ENCODE results near the gene MFAP1. TPM values are rescaled to one million over a fixed set of nuclear protein-coding genes. Genes with fewer than 3 reads are reported as not detected.
"Not testable (repeated sequence)": the region's sequence is repeated elsewhere in the genome, so short reads cannot be mapped to it uniquely, and the experiment has no call there.

The MFAP1 gene
- polyA plus RNA-seq, 3 donors from 2014 or later, result 6.7 to 21.3 (median 10.4) TPM

DNA sequence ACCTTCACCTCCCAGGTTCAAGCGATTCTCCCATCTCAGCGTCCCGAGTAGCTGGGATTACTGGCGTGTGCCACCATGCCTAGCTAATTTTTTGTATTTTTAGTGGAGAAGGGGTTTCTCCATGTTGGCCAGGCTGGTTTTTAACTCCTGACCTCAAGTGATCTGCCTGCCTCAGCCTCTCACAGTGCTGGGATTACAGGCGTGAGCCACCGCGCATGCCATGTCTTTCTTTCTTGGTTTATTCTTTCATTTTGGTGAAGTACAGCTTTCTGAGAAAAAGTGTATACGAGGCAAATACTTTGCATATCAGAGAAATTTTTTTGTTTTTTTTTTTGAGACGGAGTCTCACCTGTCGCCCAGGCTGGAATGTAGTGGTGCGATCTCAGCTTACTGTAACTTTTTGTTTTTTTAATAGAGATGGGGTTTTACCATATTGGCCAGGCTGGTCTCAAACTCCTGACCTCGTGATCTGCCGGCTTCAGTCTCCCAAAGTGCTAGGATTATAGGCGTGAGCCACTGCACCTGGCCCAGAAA lies 7.1 kb upstream of the MFAP1 start:
- Mint-ChIP-seq H3K27ac (peak overlapping the region in 2 of 6 donors; percentile 36 to 42), H3K36me3 (peaks cover 4 to 13% (median 12%) of the 10 kb centered on the region in 3 donors), H3K4me1 (peaks cover 25 to 36% of the 10 kb centered on the region in 2 donors)
- not testable (repeated sequence) for H3K9me3 Mint-ChIP-seq; H3K4me3 Mint-ChIP-seq; H3K27me3 Mint-ChIP-seq (ENCODE audit: low read depth in 3 of 3); DNase-seq

DNA sequence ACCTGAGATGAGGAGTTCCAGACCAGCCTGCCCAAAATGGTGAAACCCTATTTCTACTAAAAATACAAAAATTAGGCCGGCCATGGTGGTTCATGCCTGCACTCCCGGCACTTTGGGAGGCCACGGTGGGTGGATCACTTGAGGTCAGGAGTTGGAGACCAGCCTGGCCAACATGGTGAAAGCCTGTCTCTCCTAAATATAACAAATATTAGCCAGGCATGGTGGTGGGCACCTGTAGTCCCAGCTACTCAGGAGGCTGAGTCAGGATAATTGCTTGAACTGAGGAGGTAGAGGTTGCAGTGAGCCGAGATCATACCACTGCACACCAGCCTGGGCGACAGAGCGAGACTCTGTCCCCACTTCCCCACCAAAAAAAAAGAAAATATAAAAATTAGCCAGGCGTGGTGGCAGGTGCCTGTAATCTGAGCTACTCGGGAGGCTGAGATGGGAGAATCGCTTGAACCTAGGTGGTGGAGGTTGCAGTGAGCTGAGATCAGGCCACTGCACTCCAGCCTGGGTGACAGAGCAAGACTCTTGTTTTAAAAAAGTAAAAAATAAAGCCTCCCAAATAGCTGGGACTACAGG lies 6.3 kb upstream of the MFAP1 start:
- H3K27me3 Mint-ChIP-seq (ENCODE audit: low read depth in 3 of 3); H3K9me3 Mint-ChIP-seq; H3K4me3 Mint-ChIP-seq; H3K27ac Mint-ChIP-seq; DNase-seq; H3K36me3 Mint-ChIP-seq: not testable (repeated sequence)
- H3K4me1 Mint-ChIP-seq, result peaks cover 33 to 44% of the 10 kb centered on the region in 2 donors

DNA sequence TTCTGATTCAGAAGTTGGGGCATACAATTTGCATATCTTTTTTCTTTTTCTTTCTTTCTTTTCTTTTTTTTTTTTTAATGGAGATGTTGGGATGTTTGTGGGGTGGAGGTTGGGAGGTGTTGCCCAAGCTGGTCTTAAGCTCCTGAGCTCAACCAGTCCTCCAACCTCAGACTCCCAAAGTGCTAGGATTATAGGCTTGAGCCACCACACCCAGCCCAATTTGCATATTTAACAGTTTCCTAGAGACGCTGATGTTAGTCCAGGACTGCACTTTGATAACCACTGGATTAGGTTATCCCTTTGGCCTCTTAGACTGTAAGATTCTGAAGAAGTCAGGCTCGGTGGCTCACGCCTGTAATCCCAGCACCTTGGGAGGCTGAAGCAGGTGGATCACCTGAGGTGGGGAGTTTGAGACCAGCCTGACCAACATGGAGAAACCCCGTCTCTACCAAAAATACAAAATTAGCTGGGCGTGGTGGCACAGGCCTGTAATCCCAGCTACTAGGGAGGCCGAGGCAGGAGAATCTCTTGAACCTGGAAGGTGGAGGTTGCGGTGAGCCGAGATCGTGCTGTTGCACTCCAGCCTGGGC lies 5.6 kb upstream of the MFAP1 start:
- not testable (repeated sequence) for H3K4me3 Mint-ChIP-seq; H3K9me3 Mint-ChIP-seq; H3K27me3 Mint-ChIP-seq (ENCODE audit: low read depth in 3 of 3); H3K36me3 Mint-ChIP-seq; DNase-seq
- Mint-ChIP-seq H3K27ac (peak overlapping the region in 1 of 6 donors; percentile 48), H3K4me1 (peaks cover 35 to 49% of the 10 kb centered on the region in 2 donors)

DNA sequence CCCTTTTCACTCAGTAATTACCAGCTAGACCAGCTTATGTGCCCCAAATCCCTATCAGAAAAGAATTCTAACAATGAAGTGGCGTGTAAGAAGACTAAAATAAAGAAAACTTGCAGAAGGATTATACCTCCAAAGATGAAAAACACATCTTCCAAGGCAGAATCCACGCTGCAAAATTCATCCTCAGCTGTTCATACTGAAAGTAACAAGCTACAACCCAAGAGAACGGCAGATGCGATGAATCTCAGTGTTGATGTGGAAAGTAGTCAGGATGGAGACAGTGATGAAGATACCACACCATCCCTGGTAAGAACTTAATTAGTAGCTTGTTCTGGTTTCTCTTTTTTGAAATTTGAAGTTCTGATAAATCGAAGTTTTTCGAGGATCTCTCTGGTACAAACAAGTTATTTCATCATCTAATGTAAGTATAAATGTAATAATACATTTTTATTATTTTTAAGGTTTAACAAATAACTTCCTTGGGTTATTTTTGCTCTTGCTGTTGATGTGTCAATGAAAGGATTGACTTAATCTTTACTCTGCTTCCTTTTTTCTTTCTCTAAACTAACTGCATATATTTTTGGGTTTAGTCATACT lies 3.7 kb upstream of the MFAP1 start:
- Mint-ChIP-seq H3K27me3 (ENCODE audit: low read depth in 3 of 3) (peaks cover 4 to 10% (median 7%) of the 10 kb centered on the region in 3 donors), H3K27ac (peak overlapping the region; percentile 68 to 96 (median 90)), H3K36me3 (no peaks in the 10 kb centered on the region), H3K9me3 (no peaks in the 10 kb centered on the region), H3K4me3 (peak overlapping the region; percentile 84 to 99 (median 89)), H3K4me1 (peaks cover 51 to 58% of the 10 kb centered on the region in 2 donors)
- DNase-seq, result peak in 1 of 3 donors; percentile 9

DNA sequence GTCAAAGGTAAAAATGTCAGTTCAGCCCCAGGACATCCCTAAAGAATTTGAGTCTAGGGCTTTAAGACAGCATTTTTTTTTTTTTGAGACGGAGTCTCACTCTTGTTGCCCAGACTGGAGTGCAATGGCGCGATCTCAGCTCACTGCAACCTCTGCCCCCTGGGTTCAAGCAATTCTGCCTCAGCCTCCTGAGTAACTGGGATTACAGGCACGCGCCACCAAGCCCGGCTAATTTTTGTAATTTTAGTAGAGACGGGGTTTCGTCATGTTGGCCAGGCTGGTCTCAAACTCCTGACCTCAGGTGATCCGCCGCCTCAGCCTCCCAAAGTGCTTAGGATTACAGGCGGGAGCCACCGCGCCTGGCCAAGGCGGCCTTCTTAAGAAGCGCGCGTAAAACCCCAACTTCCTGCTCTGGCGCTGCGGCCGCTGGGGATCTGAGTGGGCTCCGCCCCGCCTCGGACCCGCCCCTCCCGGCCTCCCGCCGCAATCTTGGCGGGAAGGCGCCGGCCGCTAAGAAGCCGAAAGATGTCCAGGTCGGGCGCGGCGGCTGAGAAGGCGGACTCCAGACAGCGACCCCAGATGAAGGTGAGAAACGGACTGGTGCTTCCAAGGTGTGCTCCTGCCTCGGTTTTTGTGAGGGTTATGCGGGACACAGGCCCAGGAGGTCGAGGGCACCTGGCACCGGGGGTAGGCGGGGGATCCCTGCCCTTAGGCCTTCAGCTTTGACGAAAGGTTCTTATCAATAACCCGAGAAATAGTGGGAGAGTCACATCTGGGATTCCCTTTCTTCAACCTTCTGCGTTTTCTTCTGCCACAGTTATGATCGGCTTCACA lies 2.2 kb upstream of the MFAP1 start, which contains the start of gene WDR76:
WDR76 (plus strand) TSS at position 495 of the 834 bp plus-strand sequence; CDS start at position 526, 31 bp downstream.
- H3K27me3 Mint-ChIP-seq (ENCODE audit: low read depth in 3 of 3), result peaks cover 4 to 10% (median 7%) of the 10 kb centered on the region in 3 donors
- no peaks in the 10 kb centered on the region for H3K36me3 Mint-ChIP-seq
- peak within 1 kb of the TSS; percentile 68 to 96 (median 90) for H3K27ac Mint-ChIP-seq
- H3K9me3 Mint-ChIP-seq, result no peaks in the 10 kb centered on the region
- peak within 1 kb of the TSS; percentile 84 to 99 (median 89) for H3K4me3 Mint-ChIP-seq
- H3K4me1 Mint-ChIP-seq, result peaks cover 53 to 56% of the 10 kb centered on the region in 2 donors
- peak; percentile 71 to 72 (median 71) for DNase-seq

DNA sequence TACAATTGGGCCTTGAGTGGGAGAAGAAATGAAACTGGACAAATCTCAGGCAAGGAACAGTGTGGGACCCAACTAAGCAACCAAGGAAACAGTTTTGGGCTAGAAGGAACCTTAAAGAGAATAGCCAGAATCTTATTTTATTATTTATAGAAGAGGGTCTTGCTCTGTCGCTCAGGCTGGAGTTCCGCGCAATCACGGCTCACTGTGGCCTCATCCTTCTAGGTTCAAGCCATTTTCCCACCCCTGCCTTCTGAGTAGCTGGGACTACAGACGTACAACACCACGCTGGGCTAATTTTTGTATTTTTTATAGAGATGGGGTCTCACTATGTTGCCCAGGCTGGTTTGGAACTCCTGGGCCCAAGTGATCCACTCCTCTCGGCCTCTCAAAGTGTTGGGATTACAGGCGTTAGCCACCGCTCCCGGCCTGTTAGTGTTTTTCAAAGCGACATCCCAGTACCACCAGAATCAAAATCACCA lies 1.6 kb upstream of the MFAP1 start:
- Mint-ChIP-seq H3K27me3 (ENCODE audit: low read depth in 3 of 3) (peaks cover 4 to 10% (median 7%) of the 10 kb centered on the region in 3 donors), H3K27ac (peak overlapping the region; percentile 68 to 96 (median 90)), H3K4me1 (peaks cover 59 to 61% of the 10 kb centered on the region in 2 donors), H3K36me3 (no peaks in the 10 kb centered on the region), H3K9me3 (no peaks in the 10 kb centered on the region), H3K4me3 (peak overlapping the region; percentile 84 to 99 (median 89))
- DNase-seq, result no peak

DNA sequence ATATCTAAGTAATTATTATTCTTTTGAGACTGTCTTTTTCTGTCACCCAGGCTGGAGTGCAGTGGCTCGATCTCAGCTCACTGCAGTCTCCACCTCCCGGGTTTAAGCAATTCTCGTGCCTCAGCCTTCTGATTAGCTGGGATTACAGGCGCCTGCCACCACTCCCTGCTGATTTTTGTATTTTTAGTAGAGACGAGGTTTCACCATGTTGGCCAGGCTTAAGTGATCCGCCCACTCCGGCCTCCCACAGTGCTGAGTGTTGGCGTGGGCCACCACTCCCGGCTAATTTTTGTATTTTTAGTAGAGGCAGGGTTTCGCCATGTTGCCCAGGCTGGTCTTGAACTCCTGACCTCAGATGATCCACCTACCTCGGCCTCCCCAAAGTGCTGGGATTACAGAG lies 815 bp upstream of the MFAP1 start:
- Mint-ChIP-seq H3K27ac (peak overlapping the region in 4 of 6 donors; percentile 68 to 100 (median 81)), H3K4me1 (peaks cover 59 to 63% of the 10 kb centered on the region in 2 donors), H3K4me3 (peak overlapping the region in 4 of 5 donors; percentile 89 to 99 (median 94))
- not testable (repeated sequence) for DNase-seq; H3K9me3 Mint-ChIP-seq; H3K36me3 Mint-ChIP-seq; H3K27me3 Mint-ChIP-seq (ENCODE audit: low read depth in 3 of 3)

DNA sequence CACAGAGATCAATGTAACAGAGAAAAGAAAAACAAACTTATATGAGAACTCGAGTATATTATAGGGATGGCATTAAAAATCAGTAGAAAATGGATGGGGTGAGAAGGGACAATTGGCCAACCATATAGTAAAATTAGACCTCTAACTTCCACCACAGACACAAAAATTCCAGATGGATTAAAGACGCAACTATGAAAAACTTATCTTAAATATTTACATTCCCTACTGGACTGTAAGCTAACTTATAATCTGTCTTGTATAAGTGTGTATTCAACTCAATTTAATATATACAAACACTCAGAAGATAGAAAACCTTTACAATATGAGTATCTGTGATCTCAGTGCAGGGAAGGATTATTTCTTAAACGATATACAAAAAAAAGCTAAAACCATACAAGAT lies 3.0 kb downstream of the MFAP1 start:
- Mint-ChIP-seq H3K4me3 (peak overlapping the region in 4 of 5 donors; percentile 6 to 44 (median 30)), H3K27ac (peak overlapping the region in 5 of 6 donors; percentile 24 to 83 (median 39)), H3K9me3 (no peaks in the 10 kb centered on the region), H3K36me3 (peaks cover 0 to 7% (median 3%) of the 10 kb centered on the region in 3 donors), H3K4me1 (peaks cover 38 to 52% of the 10 kb centered on the region in 2 donors), H3K27me3 (ENCODE audit: low read depth in 3 of 3) (peaks cover 4 to 8% (median 7%) of the 10 kb centered on the region in 3 donors)
- no peak for DNase-seq

DNA sequence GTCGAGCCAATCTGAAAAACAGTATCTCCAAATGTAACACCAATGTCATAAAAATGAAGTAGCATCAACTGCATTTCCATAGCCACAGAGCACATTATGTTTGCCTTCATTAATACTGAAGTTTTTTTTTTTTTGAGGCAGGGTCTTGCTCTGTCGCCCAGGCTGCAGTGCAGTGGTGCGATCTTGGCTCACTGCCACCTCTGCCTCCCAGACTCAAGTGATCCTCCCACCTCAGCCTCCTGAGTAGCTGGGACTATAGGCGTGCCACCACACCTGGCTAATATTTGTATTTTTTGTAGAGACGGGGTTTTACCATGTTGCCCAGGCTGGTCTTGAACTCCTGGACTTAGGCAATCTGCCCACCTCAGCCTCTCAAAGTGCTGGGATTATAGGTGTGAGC lies 9.4 kb downstream of the MFAP1 start:
- H3K4me1 Mint-ChIP-seq, result peaks cover 4 to 18% of the 10 kb centered on the region in 2 donors
- peaks cover 20 to 36% (median 22%) of the 10 kb centered on the region in 3 donors for H3K36me3 Mint-ChIP-seq
- not testable (repeated sequence) for DNase-seq; H3K27me3 Mint-ChIP-seq (ENCODE audit: low read depth in 3 of 3); H3K9me3 Mint-ChIP-seq; H3K4me3 Mint-ChIP-seq
- H3K27ac Mint-ChIP-seq, result peak overlapping the region in 2 of 6 donors; percentile 10 to 24

DNA sequence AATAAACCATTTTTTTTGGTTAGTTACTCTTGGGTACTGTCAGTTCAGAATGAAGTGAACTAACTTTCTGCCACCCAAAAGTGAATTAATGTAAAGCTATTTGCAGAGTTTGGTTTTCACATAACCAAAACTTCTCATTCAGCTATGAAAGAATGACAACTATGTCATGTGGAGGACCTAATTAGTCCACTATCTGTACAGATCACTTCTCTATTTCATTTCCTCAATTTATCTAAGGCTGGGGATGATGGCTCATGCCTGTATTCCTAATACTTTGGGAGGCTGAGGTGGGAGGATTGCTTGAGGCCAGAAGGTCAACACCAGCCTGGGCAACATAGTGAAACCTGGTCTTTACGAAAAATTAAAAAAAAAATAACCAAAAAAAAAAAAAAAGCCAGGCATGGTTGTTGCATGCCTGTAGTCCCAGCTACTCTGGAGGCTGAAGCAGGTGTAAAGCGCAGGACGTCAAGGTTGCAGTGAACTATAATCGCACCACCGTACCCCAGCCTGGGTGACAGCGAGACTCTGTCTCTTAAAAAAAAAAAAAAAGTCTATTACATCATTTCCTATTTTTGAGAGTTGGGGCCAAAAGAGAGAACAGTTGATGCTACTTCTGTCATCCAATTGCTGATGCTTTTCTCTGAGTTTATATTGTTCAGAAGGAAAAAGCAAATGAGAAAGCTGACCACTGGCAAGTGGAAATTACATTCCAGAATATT lies 15.4 kb downstream of the MFAP1 start:
- H3K4me3 Mint-ChIP-seq, result no peak overlapping the region
- DNase-seq, result no peak
- H3K27ac Mint-ChIP-seq, result no peak overlapping the region
- peaks cover 0 to 3% (median 0%) of the 10 kb centered on the region in 3 donors for H3K27me3 Mint-ChIP-seq (ENCODE audit: low read depth in 3 of 3)
- H3K4me1 Mint-ChIP-seq, result no peaks in the 10 kb centered on the region
- peaks cover 19 to 53% (median 29%) of the 10 kb centered on the region in 3 donors for H3K36me3 Mint-ChIP-seq
- no peaks in the 10 kb centered on the region for H3K9me3 Mint-ChIP-seq

DNA sequence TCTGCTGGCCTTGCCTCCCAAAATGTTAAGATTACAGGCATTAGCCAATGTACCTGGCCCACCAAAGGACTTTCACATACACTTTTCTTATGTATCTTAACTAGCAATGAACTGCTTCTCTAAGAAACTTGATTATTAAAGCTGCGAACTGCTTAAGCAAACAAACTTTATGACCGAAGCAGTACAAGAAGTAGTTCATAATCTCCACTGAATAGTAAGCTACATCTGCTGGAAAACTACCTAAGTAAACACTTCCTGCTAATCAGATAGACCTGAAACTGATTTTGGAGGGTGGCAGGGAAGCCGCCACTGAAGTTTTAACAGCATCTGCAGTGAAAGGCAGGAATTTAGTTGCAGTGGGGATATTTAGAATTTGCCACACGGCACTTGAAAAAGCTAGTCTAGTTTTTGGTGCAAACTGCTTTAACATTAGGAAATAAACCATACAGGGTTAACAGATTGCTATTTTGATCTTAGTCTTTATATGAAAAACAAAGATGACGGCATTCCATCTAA lies 16.0 kb downstream of the MFAP1 start:
- Mint-ChIP-seq H3K9me3 (no peaks in the 10 kb centered on the region), H3K36me3 (peaks cover 19 to 53% (median 29%) of the 10 kb centered on the region in 3 donors), H3K27ac (no peak overlapping the region), H3K4me3 (no peak overlapping the region), H3K4me1 (no peaks in the 10 kb centered on the region), H3K27me3 (ENCODE audit: low read depth in 3 of 3) (peaks cover 0 to 3% (median 0%) of the 10 kb centered on the region in 3 donors)
- DNase-seq, result no peak

DNA sequence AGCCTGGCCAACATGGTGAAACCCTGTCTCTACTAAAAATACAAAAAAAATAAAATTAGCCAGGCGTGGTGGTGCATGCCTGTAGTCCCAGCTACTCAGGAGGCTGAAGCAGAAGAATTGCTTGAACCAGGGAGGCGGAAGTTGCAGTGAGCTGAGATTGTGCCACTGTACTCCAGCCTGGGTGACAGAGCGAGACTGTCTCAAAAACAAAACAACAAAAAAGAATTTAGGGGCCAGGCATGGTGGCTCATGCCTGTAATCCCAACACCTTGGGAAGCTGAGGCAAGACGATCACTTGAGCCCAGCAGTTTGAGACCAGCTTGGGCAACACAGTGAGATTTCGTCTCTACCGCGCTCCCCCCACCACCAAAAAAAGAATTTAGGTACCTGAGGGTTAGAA lies 21.8 kb downstream of the MFAP1 start:
- not testable (repeated sequence) for H3K9me3 Mint-ChIP-seq, DNase-seq, H3K4me3 Mint-ChIP-seq
- Mint-ChIP-seq H3K36me3 (peaks cover 14 to 35% (median 21%) of the 10 kb centered on the region in 3 donors), H3K27ac (peak overlapping the region in 1 of 6 donors; percentile 28), H3K27me3 (ENCODE audit: low read depth in 3 of 3) (peaks cover 0 to 11% (median 5%) of the 10 kb centered on the region in 3 donors), H3K4me1 (peaks cover 33 to 36% of the 10 kb centered on the region in 2 donors)

Measured in immature natural killer cell (primary cell).